Subcutaneous adipose tissue (tissue), 4 donors: ENCODE results near the gene PARN. TPM values are rescaled to one million over a fixed set of nuclear protein-coding genes. Genes with fewer than 3 reads are reported as not detected.

Experiments used
- CTCF ChIP-seq: fragments of 450-650 bp; IDR thresholded peaks from one replicate; pipeline ENCODE4 v1.5.1; 2016; ENCODE audit warnings: low read depth, mild to moderate bottlenecking, control low read depth, antibody characterized with exemption, moderate library complexity
- total RNA-seq, 4 donors: library from RNA; depleted of rRNA; stranded (reverse); fragments of >200 nt; gene quantifications; one replicate each; pipeline ENCODE4 v1.1.0, GENCODE V29; 2016

PARN gene
- total RNA-seq, 4 donors from 2014 or later, result 37.1 to 46.3 (median 39.9) TPM

GRCh38 chr16:14514967-14515366 is 115.1 kb downstream of the PARN start:
- TF ChIP-seq CTCF, result no peak

GRCh38 chr16:14513389-14514107 is 116.5 kb downstream of the PARN start:
- no peak for TF ChIP-seq CTCF

GRCh38 chr16:14511800-14512135 is 118.3 kb downstream of the PARN start:
- no peak for TF ChIP-seq CTCF

GRCh38 chr16:14510939-14511799 is 118.9 kb downstream of the PARN start:
- no peak for TF ChIP-seq CTCF

- TF ChIP-seq CTCF, result no peak
Observed at GRCh38 chr16:14510581-14510938, 119.5 kb downstream of the PARN start.

- no peak for TF ChIP-seq CTCF
Observed at GRCh38 chr16:14509675-14510132, 120.4 kb downstream of the PARN start.

GRCh38 chr16:14509055-14509454 is 121.0 kb downstream of the PARN start:
- no peak for TF ChIP-seq CTCF
